Measurements from ENCODE around the gene PROSER3.
"Not testable (repeated sequence)": the region's sequence is repeated elsewhere in the genome, so short reads cannot be mapped to it uniquely, and the experiment has no call there.

The PROSER3 gene

DNA sequence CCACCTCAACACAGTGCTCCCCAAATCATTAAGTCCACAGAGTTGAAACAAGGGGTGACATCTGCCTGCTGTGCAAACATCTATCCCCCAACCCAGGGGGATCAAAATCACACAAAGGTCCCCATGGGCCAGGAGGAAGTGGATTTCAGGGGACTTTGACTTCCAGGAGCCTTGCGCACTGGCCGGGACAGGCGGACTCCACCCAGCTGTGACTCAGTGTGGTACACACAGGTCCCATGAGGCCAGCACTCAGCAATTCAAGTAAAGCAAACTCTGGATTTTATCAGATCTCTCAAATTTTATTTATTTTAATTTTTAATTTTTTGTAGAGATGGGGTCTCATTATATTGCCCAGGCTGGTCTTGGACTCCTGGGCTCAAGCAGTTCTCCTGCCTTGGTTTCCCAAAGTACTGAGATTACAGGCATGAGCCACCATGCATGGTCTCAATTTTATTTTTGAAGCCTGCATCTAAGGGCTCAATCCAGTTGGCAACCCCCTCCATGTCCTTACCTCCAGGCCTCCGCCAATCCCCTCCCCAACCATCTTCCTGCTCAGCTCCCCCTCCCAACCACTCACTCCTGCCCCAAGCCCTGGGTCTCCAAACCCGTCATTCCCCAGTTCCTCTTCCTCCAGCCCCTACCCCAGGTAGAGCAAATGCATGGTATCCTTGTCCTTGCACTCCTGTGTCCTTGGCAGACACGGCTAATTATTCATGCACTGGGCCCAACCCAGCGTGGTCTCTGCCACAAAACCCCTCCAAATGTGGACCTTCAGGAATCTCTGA lies 35.6 kb downstream of the PROSER3 start:
- DNase-seq (ENCODE audit: low spot score) = no peak

DNA sequence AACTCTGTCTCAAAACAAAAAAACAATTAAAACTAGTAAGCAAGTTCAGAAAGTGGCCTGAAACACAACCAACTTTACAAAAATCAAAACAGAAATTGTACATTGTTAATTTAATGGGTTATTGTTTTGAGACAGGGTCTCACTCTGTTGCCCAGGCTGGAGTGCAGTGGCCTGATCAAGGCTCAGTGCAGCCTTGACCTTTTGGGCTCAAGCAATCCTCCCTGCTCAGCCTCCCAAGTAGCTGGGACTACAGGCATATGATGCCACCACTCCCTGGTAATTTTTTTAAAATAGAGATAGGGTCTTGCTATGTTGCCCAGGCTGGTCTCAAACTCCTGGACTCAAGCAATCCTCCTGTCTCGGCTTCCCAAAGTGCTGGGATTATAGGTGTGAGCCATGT lies 37.6 kb downstream of the PROSER3 start:
- not testable (repeated sequence) for DNase-seq (ENCODE audit: low spot score)

DNA sequence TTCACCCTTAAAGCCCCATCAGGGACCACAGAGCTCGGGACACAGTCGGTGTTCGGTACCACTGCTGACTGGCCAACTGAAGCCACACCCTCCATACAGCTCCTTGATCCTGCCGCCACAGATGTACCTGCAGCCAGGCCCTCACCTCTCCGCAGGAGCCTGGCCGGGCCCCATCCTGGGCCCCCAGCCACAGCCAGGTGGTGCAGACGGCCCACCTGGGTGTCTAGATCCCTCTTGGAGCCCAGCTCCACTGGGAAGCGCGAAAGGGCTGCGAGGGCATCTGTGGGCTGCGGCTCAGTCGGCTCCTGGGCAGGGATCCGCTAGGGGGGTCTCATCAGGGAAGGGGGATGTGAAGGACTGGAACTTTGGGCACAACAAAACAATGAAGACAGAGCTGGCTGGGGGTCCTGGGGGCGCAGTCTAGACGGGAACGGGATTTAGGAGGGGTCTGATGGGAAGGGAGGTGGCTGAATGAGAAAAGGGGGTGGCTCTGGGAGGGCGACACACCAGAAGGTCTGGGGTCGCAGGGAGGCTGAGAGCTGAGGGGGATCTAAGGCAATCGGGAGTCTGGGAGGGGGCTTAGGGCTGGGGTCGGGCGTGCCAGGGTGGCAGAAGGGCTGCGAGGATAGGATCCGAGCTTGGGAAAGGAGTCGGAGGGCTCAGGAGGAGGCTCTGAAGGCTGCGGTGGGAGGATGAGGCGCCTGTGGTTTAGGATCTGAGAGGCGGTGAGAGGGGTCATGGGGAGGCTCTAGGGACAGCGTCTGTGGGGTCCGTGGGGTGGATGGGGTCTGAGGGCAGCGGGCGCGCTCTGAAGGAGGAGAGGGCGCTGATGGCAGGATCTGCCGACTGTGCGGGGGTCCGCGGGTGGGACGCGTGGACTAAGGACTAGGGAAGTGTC lies 38.9 kb downstream of the PROSER3 start:
- no peak for DNase-seq (ENCODE audit: low spot score)

DNA sequence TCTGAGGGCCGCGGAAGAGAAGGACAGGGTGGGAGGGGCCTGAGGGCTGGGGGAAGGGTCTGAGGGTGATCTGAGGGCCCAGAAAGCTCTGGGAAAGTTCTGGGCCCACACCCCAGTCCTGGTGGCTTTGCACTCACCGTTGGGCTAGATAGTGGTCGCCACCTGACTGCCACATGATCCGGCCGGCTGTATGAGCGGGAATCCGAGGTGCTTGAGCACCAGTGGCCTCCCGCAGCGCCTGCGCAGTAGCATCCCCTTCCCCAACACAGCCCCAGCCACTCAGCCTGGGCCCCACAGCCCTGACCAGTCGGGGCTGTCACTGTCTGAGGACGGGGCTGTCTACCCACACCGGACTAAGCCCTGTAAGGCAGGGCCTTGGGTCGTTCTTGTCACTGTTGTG lies 39.7 kb downstream of the PROSER3 start:
- DNase-seq (ENCODE audit: low spot score) = no peak

GRCh38 chr19:35801828-35802227 lies 43.9 kb downstream of the PROSER3 start:
- DNase-seq (ENCODE audit: low spot score) = no peak

GRCh38 chr19:35805526-35806102 lies 47.6 kb downstream of the PROSER3 start:
- no peak for DNase-seq (ENCODE audit: low spot score)

DNA sequence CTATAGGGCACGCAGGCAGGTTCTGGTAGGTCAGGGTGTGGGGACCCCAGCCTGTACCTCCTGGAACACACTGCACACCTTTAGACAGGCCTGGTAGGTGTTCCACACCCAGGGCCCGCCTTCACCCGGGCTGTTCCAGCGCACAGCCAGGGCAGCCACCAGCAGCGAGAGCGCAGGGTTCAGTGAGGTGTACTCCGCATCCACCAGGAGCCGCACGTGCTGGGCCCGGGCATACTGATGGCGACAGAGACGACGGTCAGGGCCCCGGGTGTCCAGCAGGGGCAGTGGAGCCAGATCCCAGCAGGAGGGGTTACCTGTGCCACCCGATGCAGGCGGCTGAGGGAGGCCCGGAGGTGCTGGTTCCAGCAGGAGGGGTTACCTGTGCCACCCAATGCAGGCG lies 48.6 kb downstream of the PROSER3 start:
- no peak for DNase-seq (ENCODE audit: low spot score)

DNA sequence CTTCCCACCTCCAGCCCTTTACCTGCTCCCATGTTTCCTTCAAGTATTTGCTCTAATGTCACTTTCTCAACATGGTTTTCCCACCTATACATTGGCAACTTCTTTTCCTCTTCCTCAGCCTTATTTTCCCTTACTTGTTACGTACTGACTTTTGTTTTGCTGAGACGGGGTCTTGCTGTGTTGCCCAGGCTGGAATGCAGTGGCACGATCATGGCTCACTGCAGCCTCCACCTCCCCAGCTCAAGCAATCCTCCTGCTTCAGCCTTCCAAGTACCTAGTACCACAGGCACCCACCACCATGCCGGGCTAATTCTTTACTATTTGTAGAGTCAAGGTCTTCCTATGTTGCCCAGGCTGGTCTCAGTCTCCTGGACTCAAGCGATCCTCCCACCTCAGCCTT lies 49.7 kb downstream of the PROSER3 start:
- DNase-seq (ENCODE audit: low spot score) = no peak

GRCh38 chr19:35811317-35812219 lies 53.6 kb downstream of the PROSER3 start:
- no peak for DNase-seq (ENCODE audit: low spot score)

- no peak for DNase-seq (ENCODE audit: low spot score)
Observed at GRCh38 chr19:35812220-35813042, 54.5 kb downstream of the PROSER3 start, which contains the start of gene PRODH2. Gene PRODH2 (minus strand): TSS chr19:35812845. CDS start chr19:35812805, 40 bp downstream.

DNA sequence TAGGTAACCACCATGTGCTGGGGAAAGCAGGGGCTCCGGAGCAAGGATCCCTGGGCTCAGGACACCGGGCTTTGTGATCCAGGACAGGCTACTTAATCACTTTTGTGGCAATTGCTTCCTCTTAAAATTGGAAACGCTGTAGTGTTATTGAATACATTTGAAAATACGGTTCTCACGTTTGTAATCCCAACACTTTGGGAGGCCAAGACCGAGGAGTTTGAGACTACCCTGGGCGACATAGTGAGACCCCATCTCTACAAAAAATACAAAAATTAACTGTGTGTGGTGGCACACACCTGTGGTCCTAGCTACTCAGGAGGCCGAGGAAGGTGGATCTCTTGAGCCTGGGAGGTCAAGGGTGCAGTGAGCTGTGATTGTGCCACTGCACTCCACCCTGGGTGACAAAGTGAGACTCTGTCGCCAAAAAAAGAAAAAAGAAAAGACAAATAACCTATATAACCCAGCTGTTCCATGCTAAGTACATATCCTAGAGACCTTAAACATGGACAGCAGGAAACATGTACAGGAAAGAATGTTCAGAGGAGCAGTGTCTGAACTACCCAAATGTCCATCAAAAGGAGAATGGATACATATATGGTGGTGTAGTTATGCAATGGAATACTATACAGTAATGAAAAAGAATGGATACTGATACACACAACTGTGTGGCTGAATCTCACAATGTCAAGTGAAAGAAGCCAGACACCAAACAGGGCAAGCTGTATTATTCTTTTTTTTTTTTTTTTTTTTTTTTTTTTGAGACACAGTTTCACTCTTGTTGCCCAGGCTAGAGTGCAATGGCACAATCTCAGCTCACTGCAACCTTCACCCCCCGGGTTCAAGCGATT lies 55.3 kb downstream of the PROSER3 start:
- no peak for DNase-seq (ENCODE audit: low spot score)

DNA sequence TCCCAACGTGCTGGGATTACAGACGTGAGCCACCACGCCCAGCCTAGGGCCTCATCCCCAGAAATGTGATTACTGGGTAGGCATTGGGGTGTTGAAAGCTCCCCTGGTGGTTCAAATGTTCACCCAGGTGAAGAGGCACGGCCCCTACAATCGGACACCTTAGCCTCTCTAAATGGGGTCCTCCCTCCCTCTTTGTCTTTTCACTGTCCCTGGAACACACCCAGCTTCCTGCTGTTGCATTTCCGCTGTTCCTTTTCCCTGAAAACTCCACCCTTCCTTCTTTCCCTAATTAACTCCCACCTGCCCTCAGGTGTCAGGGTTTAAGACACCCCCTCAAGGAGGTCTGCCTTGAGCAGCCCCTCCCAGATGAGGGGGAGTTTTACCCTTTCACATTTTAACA lies 58.3 kb downstream of the PROSER3 start:
- DNase-seq (ENCODE audit: low spot score) = no peak

GRCh38 chr19:35816846-35817245 lies 58.9 kb downstream of the PROSER3 start:
- DNase-seq (ENCODE audit: low spot score) = no peak

GRCh38 chr19:35818445-35818844 lies 60.5 kb downstream of the PROSER3 start:
- DNase-seq (ENCODE audit: low spot score) = no peak
